CD4-positive, alpha-beta T cell treated with Interleukin-15 for 4 hours (primary cell): ENCODE data around the gene EIF3CL.
"Not testable (repeated sequence)": the region's sequence is repeated elsewhere in the genome, so short reads cannot be mapped to it uniquely, and the experiment has no call there.

Source experiments
- DNase-seq: peaks from one replicate; pipeline ENCODE4 v3.0.0-alpha.2; 2020; ENCODE audit warnings: low spot score

EIF3CL gene

GRCh38 chr16:28362600-28362999, 41.0 kb downstream of the EIF3CL start:
- not testable (repeated sequence) for DNase-seq

DNA sequence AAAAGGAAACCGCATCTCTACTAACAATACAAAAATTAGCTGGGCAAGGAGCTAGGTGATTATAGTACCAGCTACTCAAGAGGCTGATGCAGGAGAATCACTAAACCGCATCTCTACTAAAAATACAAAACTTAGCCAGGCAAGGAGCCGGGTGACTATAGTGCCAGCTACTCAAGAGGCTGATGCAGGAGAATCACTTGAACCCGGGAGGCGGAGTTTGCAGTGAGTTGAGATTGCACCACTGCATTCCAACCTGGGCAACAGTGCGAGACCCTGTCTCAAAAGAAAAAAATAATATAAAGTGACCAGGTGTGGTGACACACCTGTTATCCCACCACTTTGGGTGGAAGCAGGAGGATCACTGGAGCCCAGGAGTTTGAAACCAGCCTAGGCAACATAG, 65.4 kb downstream of the EIF3CL start:
- DNase-seq = not testable (repeated sequence)

DNA sequence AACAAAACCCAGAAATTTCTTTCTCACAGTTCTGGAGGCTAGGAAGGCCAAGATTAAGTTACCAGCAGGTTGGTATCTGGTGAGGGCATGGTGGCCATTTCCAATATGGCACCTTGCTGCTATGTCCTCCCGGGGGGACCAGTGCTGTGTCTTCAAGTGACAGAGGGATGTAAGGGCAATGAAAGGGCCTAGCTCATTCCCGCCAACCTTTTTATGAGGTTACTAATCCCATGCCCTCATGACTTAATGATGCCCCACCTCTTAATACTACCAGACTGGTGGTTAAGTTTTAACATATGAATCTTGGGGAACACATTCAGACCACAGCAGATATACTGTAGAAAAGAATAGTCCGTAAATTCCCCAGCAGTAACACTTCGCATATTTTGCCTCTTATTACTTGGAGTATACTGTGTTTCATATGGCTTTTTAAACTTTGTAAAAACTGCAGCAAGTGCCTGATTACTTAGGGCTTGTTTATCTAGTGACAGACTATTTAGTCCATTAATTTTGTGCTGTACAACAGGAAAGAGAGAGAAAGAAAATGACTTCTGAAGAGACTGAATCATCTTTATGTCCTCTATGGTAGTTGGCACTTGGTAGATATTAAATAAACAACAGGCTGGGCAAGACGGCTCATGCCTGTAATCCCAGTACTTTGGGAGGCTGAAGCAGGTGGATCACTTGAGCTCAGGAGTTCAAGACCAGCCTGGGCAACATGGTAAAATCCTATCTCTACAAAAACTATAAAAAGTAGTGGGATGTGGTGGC, 66.5 kb downstream of the EIF3CL start:
- not testable (repeated sequence) for DNase-seq

- not testable (repeated sequence) for DNase-seq
Measured at GRCh38 chr16:28335678-28336077, 68.0 kb downstream of the EIF3CL start.

DNA sequence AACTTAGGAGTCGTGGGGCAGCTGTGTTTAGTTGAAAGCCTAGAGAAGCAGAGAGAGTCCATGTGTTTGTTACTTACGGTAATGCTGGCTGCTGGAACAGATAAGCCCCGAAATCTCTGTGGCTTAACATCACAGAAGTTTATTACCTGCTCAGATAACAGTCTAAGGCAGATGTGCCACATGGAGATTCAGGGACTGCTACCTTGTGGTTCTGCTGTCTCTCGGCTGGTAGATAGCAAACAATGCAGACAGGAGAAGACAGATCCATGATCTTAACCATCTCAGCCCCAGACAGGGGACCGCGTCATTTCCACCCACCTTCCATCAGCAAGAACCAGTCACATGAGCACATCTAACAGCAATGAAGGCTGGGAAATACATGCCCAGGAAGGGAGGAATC, 71.0 kb downstream of the EIF3CL start:
- not testable (repeated sequence) for DNase-seq

DNA sequence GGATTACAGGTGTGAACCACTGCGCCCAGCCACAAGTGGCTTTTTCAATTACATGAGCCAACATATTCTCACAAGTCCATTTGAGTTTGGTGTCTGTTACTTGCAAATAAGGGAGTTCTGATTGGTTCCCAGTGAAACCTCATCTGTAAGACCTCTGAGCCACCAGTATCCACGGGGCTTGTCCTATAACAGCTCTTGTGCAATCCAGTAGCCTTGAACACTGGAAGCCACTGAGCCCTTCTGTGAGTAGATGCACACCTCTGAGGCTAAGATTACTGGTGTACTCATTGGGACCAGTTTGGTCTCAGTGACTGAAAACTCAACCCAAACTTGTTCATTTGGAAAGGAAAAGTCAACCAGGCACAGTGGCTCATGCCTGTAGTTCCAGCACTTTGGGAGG, 72.7 kb downstream of the EIF3CL start:
- not testable (repeated sequence) for DNase-seq

DNA sequence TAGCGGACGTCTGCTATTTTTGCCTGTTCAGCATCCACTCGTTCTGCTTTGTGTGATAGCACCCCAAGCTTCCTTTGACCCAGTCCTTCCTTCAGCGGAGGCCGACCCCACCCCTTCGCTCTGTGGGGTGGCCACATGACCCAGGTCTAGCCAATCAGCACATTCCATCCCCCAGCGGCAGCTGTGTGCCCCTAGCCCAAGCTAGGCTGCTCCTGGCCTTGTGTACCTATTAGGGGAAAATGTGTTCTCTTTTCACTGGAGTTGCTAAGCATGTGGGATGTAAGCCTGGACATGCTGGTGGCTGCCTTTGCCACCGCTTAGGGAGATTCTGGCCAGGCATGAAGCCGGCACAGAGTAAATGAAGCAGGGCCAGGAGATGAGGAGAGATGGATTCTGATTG, 73.4 kb downstream of the EIF3CL start:
- not testable (repeated sequence) for DNase-seq
